HepG2 (cell line): Measurements from ENCODE around the gene NEDD8. TPM values are rescaled to one million over a fixed set of nuclear protein-coding genes. Genes with fewer than 3 reads are reported as not detected.

ENCODE experiments used
- AHR ChIP-seq: IDR thresholded peaks from 2 replicates; pipeline ENCODE4 v1.6.1; 2018; ENCODE audit warnings: missing genetic modification reagents, missing compliant biosample characterization
- ARID2 ChIP-seq: sonication (generic); formaldehyde crosslinking; IDR thresholded peaks from 2 replicates; pipeline ENCODE4 v1.8.1; 2022; ENCODE audit warnings: mild to moderate bottlenecking, missing genetic modification reagents, borderline replicate concordance
- DNMT3B ChIP-seq: conservative IDR thresholded peaks from 2 replicates; pipeline ENCODE4 v1.6.1; 2016; ENCODE audit warnings: missing biosample characterization, control low read depth
- MEF2D ChIP-seq: sonication (generic); formaldehyde crosslinking; IDR thresholded peaks from 2 replicates; pipeline ENCODE4 v1.5.1; 2020; ENCODE audit warnings: mild to moderate bottlenecking, missing genetic modification reagents
- POGZ ChIP-seq: sonication (generic); formaldehyde crosslinking; IDR thresholded peaks from 2 replicates; pipeline ENCODE4 v1.4.0; 2020; ENCODE audit warnings: mild to moderate bottlenecking, missing genetic modification reagents
- SRSF4 ChIP-seq: fragments of 200-400 bp; formaldehyde crosslinking; IDR thresholded peaks from one replicate; pipeline ENCODE4 v1.6.1; 2018; ENCODE audit warnings: mild to moderate bottlenecking, low read depth, low read length, moderate library complexity; ENCODE audit not compliant: poor library complexity, severe bottlenecking
- YY1 ChIP-seq: IDR thresholded peaks from 2 replicates; pipeline ENCODE4 v1.6.1; 2011; ENCODE audit warnings: low read length, low read depth, moderate library complexity, mild to moderate bottlenecking; ENCODE audit not compliant: insufficient read depth, insufficient replicate concordance
- ZBTB1 ChIP-seq: sonication (generic); formaldehyde crosslinking; IDR thresholded peaks from 2 replicates; pipeline ENCODE4 v1.4.0; 2020; ENCODE audit warnings: missing genetic modification reagents, borderline replicate concordance
- ZBTB37 ChIP-seq: sonication (generic); formaldehyde crosslinking; IDR thresholded peaks from 2 replicates; pipeline ENCODE4 v1.4.0; 2020; ENCODE audit warnings: mild to moderate bottlenecking, missing genetic modification reagents
- ZNF12 ChIP-seq: sonication (generic); formaldehyde crosslinking; IDR thresholded peaks from 2 replicates; pipeline ENCODE4 v1.5.0; 2020; ENCODE audit warnings: missing genetic modification reagents
- ZNF253 ChIP-seq: sonication (generic); formaldehyde crosslinking; IDR thresholded peaks from 2 replicates; pipeline ENCODE4 v1.8.0; 2022; ENCODE audit warnings: mild to moderate bottlenecking, missing genetic modification reagents, borderline replicate concordance
- ZNF383 ChIP-seq: sonication (generic); formaldehyde crosslinking; IDR thresholded peaks from 2 replicates; pipeline ENCODE4 v1.4.0; 2020; ENCODE audit warnings: missing genetic modification reagents, mild to moderate bottlenecking, borderline replicate concordance
- polyA plus RNA-seq, 8 experiments: library from polyadenylated mRNA; depleted of rRNA in 3 of 8; stranded (reverse) in 7 of 8; unstranded in 1 of 8; fragments of >200 nt; fragmentation: Illumina TruSeq in 4 of 8; extraction: Trizol in 4 of 8; gene quantifications; 2 replicates each; pipeline versions ENCODE4 v1.2.1 to v1.2.3, GENCODE V29; 2011 to 2016; ENCODE audit warnings: low read depth in 4 of 8, missing spikeins in 1 of 8, mixed read lengths in 1 of 8; ENCODE audit not compliant: insufficient read depth in 1 of 8
- total RNA-seq, 5 experiments: library from RNA; depleted of rRNA; stranded (reverse); fragments of >200 nt; fragmentation: Illumina TruSeq; extraction: Trizol; gene quantifications; 2 replicates each; pipeline ENCODE4 v1.2.3, GENCODE V29; 2016; ENCODE audit warnings: low read depth in 1 of 5
- TF ChIP-seq, protein P1 (sequence below): sonication (generic); formaldehyde crosslinking; IDR thresholded peaks from 2 replicates; pipeline ENCODE4 v1.8.0; 2022; ENCODE audit warnings: mild to moderate bottlenecking, missing genetic modification reagents, borderline replicate concordance
- TF ChIP-seq, protein P2 (sequence below): IDR thresholded peaks from 2 replicates; pipeline ENCODE4 v1.6.1; 2012; ENCODE audit warnings: low read length, improper control_type of control experiment
- TF ChIP-seq, protein P3 (sequence below): sonication (generic); formaldehyde crosslinking; IDR thresholded peaks from 2 replicates; pipeline ENCODE4 v1.5.1; 2020; ENCODE audit warnings: missing genetic modification reagents, mild to moderate bottlenecking, borderline replicate concordance
- TF ChIP-seq, protein P4 (sequence below): sonication (generic); formaldehyde crosslinking; IDR thresholded peaks from 2 replicates; pipeline ENCODE4 v1.5.0; 2020; ENCODE audit warnings: missing genetic modification reagents, mild to moderate bottlenecking, borderline replicate concordance
- TF ChIP-seq, protein P5 (sequence below): sonication (generic); formaldehyde crosslinking; IDR thresholded peaks from 2 replicates; pipeline ENCODE4 v1.4.0; 2020; ENCODE audit warnings: missing genetic modification reagents

Gene NEDD8
- total and polyA plus RNA-seq, 2 of the 13 experiments (the other 11 are each of a cell fraction or from before 2014, with no cell fraction given), result 535 to 713 TPM

DNA sequence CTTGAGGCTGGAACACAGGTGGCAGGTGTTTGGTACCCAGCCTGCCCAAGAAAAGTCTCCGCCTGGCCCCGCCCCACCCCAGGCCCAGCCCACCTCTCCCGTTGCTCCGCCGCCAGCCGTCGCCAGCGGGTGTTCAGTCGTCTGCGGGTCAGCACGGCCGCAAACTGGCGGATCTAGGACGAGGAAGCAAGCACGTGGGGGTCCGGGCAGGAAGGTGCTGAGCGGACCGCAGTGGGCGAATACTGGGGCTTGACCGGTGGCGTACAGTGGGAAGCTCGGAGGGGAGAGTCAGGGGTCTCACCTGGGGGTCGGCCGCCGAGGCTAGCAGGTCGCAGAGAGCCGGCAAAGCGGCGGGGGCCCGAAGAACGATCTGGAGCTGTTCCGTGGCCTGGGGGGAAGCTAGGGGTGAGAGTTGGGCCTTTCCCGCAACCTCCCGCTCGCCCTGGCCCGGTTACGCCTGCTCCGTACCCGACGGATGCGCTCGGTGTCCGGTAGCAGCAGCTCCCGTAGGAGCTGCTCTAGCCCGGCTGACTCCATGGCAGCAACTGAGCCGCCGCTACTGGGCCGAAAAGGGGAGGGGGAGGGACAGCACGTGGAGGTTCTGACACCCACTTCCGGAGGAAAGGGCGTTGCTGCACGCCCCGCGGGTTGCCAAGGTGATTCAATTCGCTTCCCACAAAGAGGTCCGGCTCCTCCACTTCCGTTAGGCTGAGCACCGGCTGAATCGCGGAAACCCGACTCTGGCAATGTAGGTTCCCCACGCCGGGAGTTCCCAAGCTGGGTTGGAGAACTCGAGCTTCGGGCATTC, 43.7 kb downstream of the NEDD8 start, which contains the start of gene IPO4 (continued):
- TF ChIP-seq, protein P1, sequence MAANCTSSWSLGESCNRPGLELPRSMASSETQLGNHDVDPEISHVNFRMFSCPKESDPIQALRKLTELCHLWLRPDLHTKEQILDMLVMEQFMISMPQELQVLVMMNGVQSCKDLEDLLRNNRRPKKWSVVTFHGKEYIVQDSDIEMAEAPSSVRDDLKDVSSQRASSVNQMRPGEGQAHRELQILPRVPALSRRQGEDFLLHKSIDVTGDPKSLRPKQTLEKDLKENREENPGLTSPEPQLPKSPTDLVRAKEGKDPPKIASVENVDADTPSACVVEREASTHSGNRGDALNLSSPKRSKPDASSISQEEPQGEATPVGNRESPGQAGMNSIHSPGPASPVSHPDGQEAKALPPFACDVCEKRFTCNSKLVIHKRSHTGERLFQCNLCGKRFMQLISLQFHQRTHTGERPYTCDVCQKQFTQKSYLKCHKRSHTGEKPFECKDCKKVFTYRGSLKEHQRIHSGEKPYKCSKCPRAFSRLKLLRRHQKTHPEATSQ, result peak; percentile 98; the same call in 1 of the 2 replicates
- TF ChIP-seq ZNF383, result peak; percentile 95
- TF ChIP-seq, protein P2, sequence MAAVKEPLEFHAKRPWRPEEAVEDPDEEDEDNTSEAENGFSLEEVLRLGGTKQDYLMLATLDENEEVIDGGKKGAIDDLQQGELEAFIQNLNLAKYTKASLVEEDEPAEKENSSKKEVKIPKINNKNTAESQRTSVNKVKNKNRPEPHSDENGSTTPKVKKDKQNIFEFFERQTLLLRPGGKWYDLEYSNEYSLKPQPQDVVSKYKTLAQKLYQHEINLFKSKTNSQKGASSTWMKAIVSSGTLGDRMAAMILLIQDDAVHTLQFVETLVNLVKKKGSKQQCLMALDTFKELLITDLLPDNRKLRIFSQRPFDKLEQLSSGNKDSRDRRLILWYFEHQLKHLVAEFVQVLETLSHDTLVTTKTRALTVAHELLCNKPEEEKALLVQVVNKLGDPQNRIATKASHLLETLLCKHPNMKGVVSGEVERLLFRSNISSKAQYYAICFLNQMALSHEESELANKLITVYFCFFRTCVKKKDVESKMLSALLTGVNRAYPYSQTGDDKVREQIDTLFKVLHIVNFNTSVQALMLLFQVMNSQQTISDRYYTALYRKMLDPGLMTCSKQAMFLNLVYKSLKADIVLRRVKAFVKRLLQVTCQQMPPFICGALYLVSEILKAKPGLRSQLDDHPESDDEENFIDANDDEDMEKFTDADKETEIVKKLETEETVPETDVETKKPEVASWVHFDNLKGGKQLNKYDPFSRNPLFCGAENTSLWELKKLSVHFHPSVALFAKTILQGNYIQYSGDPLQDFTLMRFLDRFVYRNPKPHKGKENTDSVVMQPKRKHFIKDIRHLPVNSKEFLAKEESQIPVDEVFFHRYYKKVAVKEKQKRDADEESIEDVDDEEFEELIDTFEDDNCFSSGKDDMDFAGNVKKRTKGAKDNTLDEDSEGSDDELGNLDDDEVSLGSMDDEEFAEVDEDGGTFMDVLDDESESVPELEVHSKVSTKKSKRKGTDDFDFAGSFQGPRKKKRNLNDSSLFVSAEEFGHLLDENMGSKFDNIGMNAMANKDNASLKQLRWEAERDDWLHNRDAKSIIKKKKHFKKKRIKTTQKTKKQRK, result no peak
- TF ChIP-seq ARID2, result peak; percentile 100
- peak; percentile 89; the same call in 1 of the 2 replicates for TF ChIP-seq ZNF253 (CRISPR knock-in tag)
- peak; percentile 90 for TF ChIP-seq DNMT3B
- TF ChIP-seq ZBTB1, result peak; percentile 25; the same call in 1 of the 2 replicates
- peak; percentile 83 for TF ChIP-seq ZBTB37
- TF ChIP-seq, protein P3, sequence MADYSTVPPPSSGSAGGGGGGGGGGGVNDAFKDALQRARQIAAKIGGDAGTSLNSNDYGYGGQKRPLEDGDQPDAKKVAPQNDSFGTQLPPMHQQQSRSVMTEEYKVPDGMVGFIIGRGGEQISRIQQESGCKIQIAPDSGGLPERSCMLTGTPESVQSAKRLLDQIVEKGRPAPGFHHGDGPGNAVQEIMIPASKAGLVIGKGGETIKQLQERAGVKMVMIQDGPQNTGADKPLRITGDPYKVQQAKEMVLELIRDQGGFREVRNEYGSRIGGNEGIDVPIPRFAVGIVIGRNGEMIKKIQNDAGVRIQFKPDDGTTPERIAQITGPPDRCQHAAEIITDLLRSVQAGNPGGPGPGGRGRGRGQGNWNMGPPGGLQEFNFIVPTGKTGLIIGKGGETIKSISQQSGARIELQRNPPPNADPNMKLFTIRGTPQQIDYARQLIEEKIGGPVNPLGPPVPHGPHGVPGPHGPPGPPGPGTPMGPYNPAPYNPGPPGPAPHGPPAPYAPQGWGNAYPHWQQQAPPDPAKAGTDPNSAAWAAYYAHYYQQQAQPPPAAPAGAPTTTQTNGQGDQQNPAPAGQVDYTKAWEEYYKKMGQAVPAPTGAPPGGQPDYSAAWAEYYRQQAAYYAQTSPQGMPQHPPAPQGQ (CRISPR knock-in tag), result peak; percentile 99
- TF ChIP-seq AHR, result peak; percentile 99
- TF ChIP-seq, protein P4, sequence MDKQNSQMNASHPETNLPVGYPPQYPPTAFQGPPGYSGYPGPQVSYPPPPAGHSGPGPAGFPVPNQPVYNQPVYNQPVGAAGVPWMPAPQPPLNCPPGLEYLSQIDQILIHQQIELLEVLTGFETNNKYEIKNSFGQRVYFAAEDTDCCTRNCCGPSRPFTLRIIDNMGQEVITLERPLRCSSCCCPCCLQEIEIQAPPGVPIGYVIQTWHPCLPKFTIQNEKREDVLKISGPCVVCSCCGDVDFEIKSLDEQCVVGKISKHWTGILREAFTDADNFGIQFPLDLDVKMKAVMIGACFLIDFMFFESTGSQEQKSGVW (CRISPR knock-in tag), result no peak
- peak; percentile 86 for TF ChIP-seq ZNF12 (CRISPR knock-in tag)
- TF ChIP-seq, protein P5, sequence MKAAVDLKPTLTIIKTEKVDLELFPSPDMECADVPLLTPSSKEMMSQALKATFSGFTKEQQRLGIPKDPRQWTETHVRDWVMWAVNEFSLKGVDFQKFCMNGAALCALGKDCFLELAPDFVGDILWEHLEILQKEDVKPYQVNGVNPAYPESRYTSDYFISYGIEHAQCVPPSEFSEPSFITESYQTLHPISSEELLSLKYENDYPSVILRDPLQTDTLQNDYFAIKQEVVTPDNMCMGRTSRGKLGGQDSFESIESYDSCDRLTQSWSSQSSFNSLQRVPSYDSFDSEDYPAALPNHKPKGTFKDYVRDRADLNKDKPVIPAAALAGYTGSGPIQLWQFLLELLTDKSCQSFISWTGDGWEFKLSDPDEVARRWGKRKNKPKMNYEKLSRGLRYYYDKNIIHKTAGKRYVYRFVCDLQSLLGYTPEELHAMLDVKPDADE (CRISPR knock-in tag), result peak; percentile 99
- peak; percentile 74 for TF ChIP-seq SRSF4
- TF ChIP-seq POGZ, result peak; percentile 99
- peak; percentile 90 for TF ChIP-seq YY1
- TF ChIP-seq MEF2D (CRISPR knock-in tag), result peak; percentile 93
